HCT116 (cell line): ENCODE measurements around the gene DGCR8. TPM values are rescaled to one million over a fixed set of nuclear protein-coding genes. Genes with fewer than 3 reads are reported as not detected.

Experiments
- ATAC-seq: fragments of 200-7000 bp; cut with Tn5 transposase; 2 replicates; pipeline ENCODE4 v1.9.1; 2020; ENCODE audit warnings: mild to moderate bottlenecking, moderate library complexity
- BruUV-seq: library from RNA; stranded (reverse); fragments of 400-500 nt; replicated peaks from 2 replicates; lab custom pipeline; 2021; lab: Mats Ljungman, UMichigan
- CTCF ChIA-PET: fragments of 300-600 bp; sonication (Branson Sonifier 250); formaldehyde crosslinking; loops from one replicate; lab custom pipeline; 2021; ENCODE audit warnings: antibody characterized with exemption; lab: Charles Lee
- POLR2A ChIA-PET: fragments of 300-600, 350-600 bp; sonication (Branson Sonifier 250); formaldehyde crosslinking; loops from one replicate; lab custom pipeline; 2021; ENCODE audit warnings: antibody characterized with exemption; lab: Charles Lee
- RAD21 ChIA-PET, 2 experiments: fragments of 300-600 bp; sonication (Branson Sonifier 250); formaldehyde crosslinking; loops; one replicate each; lab custom pipeline; 2023; ENCODE audit warnings: low total read pairs in 2 of 2; ENCODE audit not compliant: uncharacterized antibody in 2 of 2, unreplicated experiment in 2 of 2, low non-redundant PET in 1 of 2; lab: Charles Lee
- DNase-seq: peaks from one replicate; pipeline ENCODE4 v3.0.0-alpha.2; 2010; ENCODE audit warnings: low read depth, low spot score
- H2AFZ ChIP-seq: fragments of 200-600 bp; shearing (Covaris generic), sonication (generic); 2 replicates; pipeline ENCODE4 v1.6.1; 2017; ENCODE audit warnings: low read depth, mixed run types, mixed read lengths, antibody characterized with exemption, low read length; ENCODE audit not compliant: poor library complexity, severe bottlenecking
- H3K27ac ChIP-seq: 2 replicates; pipeline ENCODE4 v1.5.1; 2012; ENCODE audit warnings: low read depth, low read length
- H3K27me3 ChIP-seq: fragments of 200-600 bp; sonication (generic); 2 replicates; pipeline ENCODE4 v1.6.1; 2016; ENCODE audit warnings: mixed run types, low read length, mixed read lengths; ENCODE audit not compliant: insufficient read depth
- H3K36me3 ChIP-seq, 2 experiments: fragments of 200-500 bp in 1 of 2; fragments of 200-600 bp in 1 of 2; sonication (Bioruptor generic) in 1 of 2; sonication (generic) in 1 of 2; 2 replicates each; pipeline versions ENCODE4 v1.5.1 to v1.6.1; 2014 to 2016; ENCODE audit warnings: low read length in 2 of 2, inconsistent platforms in 1 of 2, mixed read lengths in 1 of 2, mixed run types in 1 of 2; ENCODE audit not compliant: insufficient read depth in 2 of 2, control insufficient read depth in 1 of 2
- H3K4me1 ChIP-seq, 2 experiments: fragments of 200-600 bp in 1 of 2; sonication (generic) in 1 of 2; 2 replicates each; pipeline versions ENCODE4 v1.5.1 to v1.6.1; 2012 to 2017; ENCODE audit warnings: low read length in 2 of 2, inconsistent platforms in 1 of 2, mild to moderate bottlenecking in 1 of 2, mixed read lengths in 1 of 2, mixed run types in 1 of 2, moderate library complexity in 1 of 2; ENCODE audit not compliant: insufficient read depth in 2 of 2, control insufficient read depth in 1 of 2
- H3K4me2 ChIP-seq: fragments of 200-600 bp; sonication (generic); 2 replicates; pipeline ENCODE4 v1.6.1; 2017; ENCODE audit warnings: mixed run types, low read length, mixed read lengths
- H3K4me3 ChIP-seq, 2 experiments: fragments of 200-600 bp in 1 of 2; sonication (generic) in 1 of 2; replicated peaks in 1 of 2; 2 replicates each; pipeline ENCODE4 v1.5.1; 2011 to 2016; ENCODE audit warnings: low read length in 2 of 2, control low read depth in 1 of 2, low read depth in 1 of 2, mild to moderate bottlenecking in 1 of 2, mixed read lengths in 1 of 2, mixed run types in 1 of 2
- H3K79me2 ChIP-seq: fragments of 200-600 bp; sonication (generic); 2 replicates; pipeline ENCODE4 v1.6.1; 2017; ENCODE audit warnings: mild to moderate bottlenecking, mixed run types, low read length, moderate library complexity, mixed read lengths; ENCODE audit not compliant: insufficient read depth
- H3K9ac ChIP-seq: fragments of 200-600 bp; sonication (generic); 2 replicates; pipeline ENCODE4 v1.6.1; 2016; ENCODE audit warnings: low read length, mixed read lengths
- H3K9me2 ChIP-seq: fragments of 200-600 bp; sonication (generic), shearing (Covaris generic); 2 replicates; pipeline ENCODE4 v1.6.1; 2017; ENCODE audit warnings: mixed run types, mild to moderate bottlenecking, moderate library complexity; ENCODE audit not compliant: insufficient read depth
- H3K9me3 ChIP-seq, 2 experiments: fragments of 200-500 bp in 1 of 2; fragments of 200-600 bp in 1 of 2; sonication (Bioruptor generic) in 1 of 2; sonication (generic) in 1 of 2; 2 replicates each; pipeline ENCODE4 v1.6.1; 2014 to 2017; ENCODE audit warnings: low read length in 2 of 2, mixed read lengths in 2 of 2, inconsistent platforms in 1 of 2, low read depth in 1 of 2, mild to moderate bottlenecking in 1 of 2, mixed run types in 1 of 2, moderate library complexity in 1 of 2; ENCODE audit not compliant: control insufficient read depth in 1 of 2, insufficient read depth in 1 of 2
- H4K20me1 ChIP-seq: fragments of 200-600 bp; sonication (generic), shearing (Covaris generic); 2 replicates; pipeline ENCODE4 v1.6.1; 2017; ENCODE audit warnings: mixed run types, mild to moderate bottlenecking, moderate library complexity; ENCODE audit not compliant: insufficient read depth
- ATF3 ChIP-seq: IDR thresholded peaks from 2 replicates; pipeline ENCODE4 v1.6.1; 2012
- CBX3 ChIP-seq: IDR thresholded peaks from 2 replicates; pipeline ENCODE4 v1.6.1; 2012; ENCODE audit warnings: low read depth
- CEBPB ChIP-seq: IDR thresholded peaks from 2 replicates; pipeline ENCODE4 v1.6.1; 2012; ENCODE audit warnings: low read depth
- CTCF ChIP-seq, 3 experiments: fragments of 200-600 bp in 1 of 3; sonication (generic) in 1 of 3; IDR thresholded peaks in 2 of 3; conservative IDR thresholded peaks in 1 of 3; 2 replicates each; pipeline ENCODE4 v1.5.1; 2012 to 2017; ENCODE audit warnings: low read depth in 2 of 3, low read length in 2 of 3, antibody characterized with exemption in 1 of 3, borderline replicate concordance in 1 of 3, control low read depth in 1 of 3, mild to moderate bottlenecking in 1 of 3, mixed read lengths in 1 of 3, mixed run types in 1 of 3, moderate library complexity in 1 of 3; ENCODE audit not compliant: insufficient read depth in 1 of 3
- EGR1 ChIP-seq: IDR thresholded peaks from 2 replicates; pipeline ENCODE4 v1.6.1; 2012; ENCODE audit warnings: low read depth
- EZH2 ChIP-seq: fragments of 200-600 bp; sonication (generic); IDR thresholded peaks from 2 replicates; pipeline ENCODE4 v1.6.1; 2017; ENCODE audit warnings: antibody characterized with exemption, mixed run types
- EZH2phosphoT487 ChIP-seq: fragments of 200-600 bp; IDR thresholded peaks from 2 replicates; pipeline ENCODE4 v1.6.1; 2018; ENCODE audit warnings: antibody characterized with exemption, borderline replicate concordance
- FOSL1 ChIP-seq: IDR thresholded peaks from 2 replicates; pipeline ENCODE4 v1.6.1; 2012; ENCODE audit warnings: low read depth
- JUND ChIP-seq: IDR thresholded peaks from 2 replicates; pipeline ENCODE4 v1.6.1; 2012
- MAX ChIP-seq: IDR thresholded peaks from 2 replicates; pipeline ENCODE4 v1.6.1; 2012
- POLR2A ChIP-seq: IDR thresholded peaks from 2 replicates; pipeline ENCODE4 v1.7.0; 2011; ENCODE audit warnings: borderline replicate concordance; ENCODE audit not compliant: insufficient read depth, insufficient read length; ENCODE audit errors: extremely low read depth
- SIN3A ChIP-seq: IDR thresholded peaks from 2 replicates; pipeline ENCODE4 v1.6.1; 2012; ENCODE audit warnings: low read depth
- SP1 ChIP-seq: IDR thresholded peaks from 2 replicates; pipeline ENCODE4 v1.6.1; 2012; ENCODE audit warnings: low read depth
- SRF ChIP-seq: IDR thresholded peaks from 2 replicates; pipeline ENCODE4 v1.6.1; 2012; ENCODE audit warnings: low read depth
- TCF7L2 ChIP-seq: IDR thresholded peaks from 2 replicates; pipeline ENCODE4 v1.7.0; 2011; ENCODE audit warnings: borderline replicate concordance, inconsistent platforms; ENCODE audit not compliant: insufficient read depth, insufficient read length; ENCODE audit errors: extremely low read depth
- intact Hi-C: fragments of 100-400 bp; cut with micrococcal nuclease; formaldehyde crosslinking; loops from 2 replicates; pipeline ENCODE4 v1.10.0; 2022
- total RNA-seq: library from RNA; stranded (reverse); gene quantifications from one replicate; pipeline ENCODE4 v1.2.1, GENCODE V29; 2021; ENCODE audit not compliant: unreplicated experiment
- TF ChIP-seq, protein P1 (sequence below): IDR thresholded peaks from 2 replicates; pipeline ENCODE4 v1.6.1; 2011; ENCODE audit warnings: mild to moderate bottlenecking, low read length, moderate library complexity; ENCODE audit not compliant: insufficient replicate concordance; ENCODE audit errors: extremely low read depth

DGCR8 gene
- total RNA-seq, 1 experiment from 2014 or later, result 43.8 TPM

DNA sequence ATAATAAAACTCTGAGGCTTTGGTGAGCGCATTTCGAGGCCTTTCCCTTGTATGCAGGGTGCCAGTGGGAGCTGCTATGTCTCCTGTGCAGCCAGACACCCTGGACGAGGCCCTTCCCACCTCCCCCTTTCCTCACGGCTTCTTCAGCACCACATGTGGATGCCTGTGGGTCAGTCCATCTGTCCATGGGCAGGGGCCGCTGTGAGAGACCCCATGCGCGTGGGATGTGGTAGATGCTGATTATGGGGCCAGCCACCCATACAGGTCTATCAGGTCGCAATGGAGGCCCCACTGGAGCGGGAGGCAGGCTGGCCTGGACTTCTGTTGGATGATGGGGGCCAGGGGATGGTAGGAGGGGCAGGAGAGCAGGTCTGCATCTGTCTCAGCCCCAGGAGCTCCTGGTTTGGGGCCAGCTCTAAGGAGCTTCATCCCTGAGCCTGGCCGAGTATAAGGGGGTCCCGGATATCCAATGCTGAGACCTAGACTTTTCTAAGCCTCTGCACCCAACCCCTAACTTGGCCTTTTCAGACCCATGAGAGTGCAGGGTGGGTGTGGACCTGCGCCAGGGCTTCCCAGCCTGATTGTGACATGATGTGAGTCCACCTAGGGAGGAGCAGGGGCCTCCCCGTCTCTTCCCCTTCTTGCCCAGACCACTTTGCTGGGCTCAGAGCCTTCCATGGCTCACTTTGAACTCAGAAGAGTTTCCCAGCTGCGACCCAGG is 14.0 kb upstream of the DGCR8 start:
- no peak overlapping the region for H3K9ac ChIP-seq
- peaks cover 4 to 24% of the 10 kb centered on the region in 2 experiments for H3K4me1 ChIP-seq
- H3K4me3 ChIP-seq, result no peak overlapping the region
- no peak for TF ChIP-seq CTCF (IDR thresholded peaks at IDR 0.05 in 2 of 3, conservative IDR thresholded peaks at IDR 0.05 in 1 of 3; ENCODE audit: borderline replicate concordance in 1 of 3, insufficient read depth in 1 of 3, low read depth in 2 of 3, low read length in 2 of 3)
- H3K27ac ChIP-seq, result no peak overlapping the region
- no peaks in the 10 kb centered on the region for H3K9me3 ChIP-seq
- H3K4me2 ChIP-seq, result no peak overlapping the region
- no peak for ATAC-seq
- H3K36me3 ChIP-seq, result no peaks in the 10 kb centered on the region
- CTCF ChIA-PET, result no interaction called here
- H4K20me1 ChIP-seq, result no peaks in the 10 kb centered on the region
- POLR2A ChIA-PET, result no interaction called here
- no peaks in the 10 kb centered on the region for H3K79me2 ChIP-seq
- RAD21 ChIA-PET, result no interaction called here
- intact Hi-C loops, result no loop called here
- BruUV-seq, result no TSS peak
- no peak for DNase-seq
- H2AFZ ChIP-seq, result no peak overlapping the region
- H3K27me3 ChIP-seq, result no peaks in the 10 kb centered on the region
- H3K9me2 ChIP-seq, result no peaks in the 10 kb centered on the region

GRCh38 chr22:20066617-20067383 is 13.2 kb upstream of the DGCR8 start:
- Histone ChIP-seq H3K9me3 (no peaks in the 10 kb centered on the region), H3K79me2 (no peaks in the 10 kb centered on the region), H3K9me2 (no peaks in the 10 kb centered on the region), H3K36me3 (no peaks in the 10 kb centered on the region), H3K27me3 (no peaks in the 10 kb centered on the region), H3K27ac (no peak overlapping the region), H2AFZ (no peak overlapping the region), H4K20me1 (no peaks in the 10 kb centered on the region), H3K4me1 (peaks cover 4 to 16% of the 10 kb centered on the region in 2 experiments), H3K4me3 (no peak overlapping the region), H3K4me2 (no peak overlapping the region), H3K9ac (no peak overlapping the region)
- intact Hi-C loops, result no loop called here
- POLR2A ChIA-PET, result no interaction called here
- CTCF ChIA-PET, result no interaction called here
- BruUV-seq, result no TSS peak
- DNase-seq, result no peak
- RAD21 ChIA-PET, result no interaction called here
- ATAC-seq, result no peak
- TF ChIP-seq CBX3, result no peak
- TF ChIP-seq SIN3A, result no peak
- no peak for TF ChIP-seq POLR2A
- no peak for TF ChIP-seq SP1
- TF ChIP-seq, protein P1, sequence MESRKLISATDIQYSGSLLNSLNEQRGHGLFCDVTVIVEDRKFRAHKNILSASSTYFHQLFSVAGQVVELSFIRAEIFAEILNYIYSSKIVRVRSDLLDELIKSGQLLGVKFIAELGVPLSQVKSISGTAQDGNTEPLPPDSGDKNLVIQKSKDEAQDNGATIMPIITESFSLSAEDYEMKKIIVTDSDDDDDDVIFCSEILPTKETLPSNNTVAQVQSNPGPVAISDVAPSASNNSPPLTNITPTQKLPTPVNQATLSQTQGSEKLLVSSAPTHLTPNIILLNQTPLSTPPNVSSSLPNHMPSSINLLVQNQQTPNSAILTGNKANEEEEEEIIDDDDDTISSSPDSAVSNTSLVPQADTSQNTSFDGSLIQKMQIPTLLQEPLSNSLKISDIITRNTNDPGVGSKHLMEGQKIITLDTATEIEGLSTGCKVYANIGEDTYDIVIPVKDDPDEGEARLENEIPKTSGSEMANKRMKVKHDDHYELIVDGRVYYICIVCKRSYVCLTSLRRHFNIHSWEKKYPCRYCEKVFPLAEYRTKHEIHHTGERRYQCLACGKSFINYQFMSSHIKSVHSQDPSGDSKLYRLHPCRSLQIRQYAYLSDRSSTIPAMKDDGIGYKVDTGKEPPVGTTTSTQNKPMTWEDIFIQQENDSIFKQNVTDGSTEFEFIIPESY, result no peak
- no peak for TF ChIP-seq SRF
- TF ChIP-seq JUND, result no peak
- TF ChIP-seq CEBPB, result no peak
- TF ChIP-seq MAX, result no peak
- TF ChIP-seq EGR1, result no peak
- TF ChIP-seq EZH2, result no peak
- TF ChIP-seq TCF7L2, result no peak
- TF ChIP-seq ATF3, result no peak
- no peak for TF ChIP-seq FOSL1
- TF ChIP-seq EZH2phosphoT487, result no peak
